NCI-H526 treated with DMSO at 0.1 percent for 48 hours (cell line): ENCODE measurements around the gene A3GALT2.
A peak's percentile ranks its signal among the peaks of the same experiment; 100 is the strongest.

Experiments used
- DNase-seq: peaks from one replicate; lab custom pipeline; 2025; lab: John Stamatoyannopoulos, UW

Gene A3GALT2

DNA sequence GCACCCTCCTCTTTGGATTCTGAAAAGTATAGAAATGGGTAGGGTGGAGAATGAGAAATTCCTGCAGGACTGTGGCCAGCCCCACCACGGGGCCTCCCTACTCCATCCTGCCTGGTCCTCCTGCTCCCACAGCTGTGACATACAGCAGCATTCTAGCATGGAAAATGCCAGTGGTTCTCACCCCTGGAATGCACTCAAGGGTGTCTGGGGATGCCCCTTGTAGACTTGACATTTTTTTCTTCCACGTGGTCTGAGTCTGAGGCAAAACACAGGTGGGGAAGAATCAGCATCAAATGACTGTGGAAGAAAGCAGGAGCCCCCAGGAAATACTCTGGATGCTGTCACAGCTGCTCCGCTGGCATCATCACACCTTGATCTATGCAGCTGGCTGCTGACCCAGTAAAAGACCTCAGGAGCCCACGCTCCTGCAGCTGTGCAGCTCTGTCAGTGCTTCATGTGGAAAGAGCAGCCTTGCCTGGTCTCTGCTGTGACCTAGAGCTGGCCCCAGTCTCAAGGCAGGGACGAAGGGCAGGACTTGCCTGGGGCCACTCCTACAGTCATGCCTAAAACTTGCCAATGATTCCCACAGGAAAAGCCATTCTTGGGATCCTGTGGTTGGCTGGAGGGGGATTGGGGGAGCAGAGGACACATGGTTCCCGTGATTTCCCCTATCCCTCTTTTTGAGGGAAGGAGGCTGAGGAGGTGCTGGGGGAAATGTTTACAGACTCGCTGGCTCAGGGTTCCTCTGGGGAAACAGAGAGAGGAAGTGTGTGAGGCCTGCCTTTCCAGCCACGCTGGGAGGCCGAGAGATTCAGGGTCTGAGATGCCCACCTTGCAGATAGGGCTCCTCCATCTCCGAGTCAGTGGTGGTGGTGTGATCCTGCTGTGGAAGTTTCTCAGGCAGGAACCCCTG lies 10.8 kb upstream of the A3GALT2 start:
- no peak for DNase-seq

DNA sequence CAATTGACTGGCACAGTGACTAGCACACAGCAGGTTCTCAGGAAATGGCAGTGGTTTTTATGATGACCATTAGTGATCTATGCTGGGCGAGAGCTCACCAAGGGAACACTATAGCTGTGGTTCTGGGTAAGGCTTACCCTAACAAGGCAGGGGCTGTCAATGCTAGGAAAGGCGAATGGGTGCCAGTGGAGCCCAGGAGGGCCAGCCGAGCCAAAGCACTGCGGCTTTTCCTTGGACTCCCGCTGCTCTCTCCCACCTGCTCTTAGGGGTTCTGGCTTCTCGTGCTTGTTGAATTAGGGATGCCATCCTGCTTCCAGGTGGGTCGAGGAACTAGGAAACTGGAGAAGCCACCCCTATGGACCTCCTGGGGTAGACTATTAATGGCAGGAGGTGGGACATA lies 10.0 kb upstream of the A3GALT2 start:
- DNase-seq = no peak

DNA sequence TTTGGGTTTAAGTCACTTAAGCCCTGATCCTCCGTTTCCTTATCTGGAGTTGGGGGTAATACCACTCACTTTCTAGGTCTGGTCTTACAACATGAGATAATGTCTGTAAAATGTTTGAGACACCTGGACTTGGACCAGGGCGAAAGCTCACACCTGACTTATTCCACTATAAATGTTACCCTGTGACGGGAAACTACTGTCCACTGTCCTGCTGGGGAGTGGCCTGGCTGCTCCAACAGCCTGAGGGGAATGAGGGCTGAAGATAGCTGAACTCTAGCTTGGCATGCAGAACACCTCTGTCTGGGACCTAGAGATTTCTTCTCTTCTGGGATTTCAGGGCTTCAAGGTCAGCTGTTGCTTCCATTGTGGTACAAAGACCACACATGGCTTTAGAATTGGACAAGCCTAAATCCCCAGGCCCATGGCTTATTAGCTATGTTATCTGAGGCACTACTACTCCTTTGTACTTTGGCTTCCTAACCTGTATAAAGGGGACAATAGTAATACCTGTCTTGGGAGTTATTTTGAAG lies 9.5 kb upstream of the A3GALT2 start:
- DNase-seq = no peak

DNA sequence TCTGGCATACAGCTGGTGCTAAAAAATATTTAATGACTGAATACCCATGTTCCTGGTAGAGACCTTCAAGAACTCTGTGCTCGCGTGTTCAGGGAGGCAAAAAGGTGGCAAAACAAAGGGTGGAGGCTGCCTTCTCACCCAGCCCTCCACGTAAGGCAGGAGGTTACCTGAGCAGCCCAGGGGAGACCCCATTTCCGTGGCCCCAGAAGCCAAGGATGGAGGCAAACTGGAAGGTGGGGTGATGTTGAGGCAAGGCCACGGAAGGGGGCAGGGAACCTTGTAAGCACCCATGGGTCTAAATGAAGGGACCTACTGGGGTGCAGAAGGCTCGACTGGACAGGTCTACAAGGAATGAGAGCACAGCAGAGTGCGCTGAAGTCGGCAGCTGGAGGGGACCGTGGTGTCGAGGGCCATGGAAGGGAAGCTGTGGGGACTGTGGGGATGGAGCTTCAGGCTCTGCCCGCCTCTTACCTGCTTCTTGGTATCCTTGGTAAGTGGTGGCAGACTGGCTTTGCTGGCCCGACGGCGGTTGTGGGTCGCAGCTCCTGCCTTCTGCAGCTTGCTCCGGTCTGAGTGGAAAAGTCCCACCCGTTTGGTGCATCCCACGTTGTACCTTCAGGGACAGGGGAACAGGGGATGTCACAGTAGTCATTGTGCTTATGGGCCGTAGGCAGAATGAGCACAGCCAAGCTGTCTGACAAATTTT lies 8.9 kb upstream of the A3GALT2 start:
- DNase-seq = no peak

DNA sequence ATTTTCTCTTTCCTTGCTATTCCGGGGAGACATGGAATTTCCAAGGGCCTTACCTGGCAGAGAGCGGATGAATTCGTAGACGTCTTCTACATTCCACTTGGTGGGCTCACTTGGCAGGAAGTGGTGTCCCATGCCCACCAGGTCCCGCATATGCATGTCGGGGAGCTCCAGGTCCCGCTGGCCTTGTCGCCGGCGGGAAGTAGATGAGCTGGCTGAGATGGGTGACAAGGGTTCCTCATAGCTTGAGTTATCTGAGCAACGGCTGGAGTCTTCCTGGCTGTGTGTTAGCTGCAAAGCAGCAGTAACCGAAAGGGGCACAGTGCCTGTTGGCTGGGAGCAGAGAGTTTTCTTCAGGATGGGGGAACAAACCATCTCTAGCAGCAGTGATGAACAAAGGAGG lies 7.9 kb upstream of the A3GALT2 start:
- no peak for DNase-seq

DNA sequence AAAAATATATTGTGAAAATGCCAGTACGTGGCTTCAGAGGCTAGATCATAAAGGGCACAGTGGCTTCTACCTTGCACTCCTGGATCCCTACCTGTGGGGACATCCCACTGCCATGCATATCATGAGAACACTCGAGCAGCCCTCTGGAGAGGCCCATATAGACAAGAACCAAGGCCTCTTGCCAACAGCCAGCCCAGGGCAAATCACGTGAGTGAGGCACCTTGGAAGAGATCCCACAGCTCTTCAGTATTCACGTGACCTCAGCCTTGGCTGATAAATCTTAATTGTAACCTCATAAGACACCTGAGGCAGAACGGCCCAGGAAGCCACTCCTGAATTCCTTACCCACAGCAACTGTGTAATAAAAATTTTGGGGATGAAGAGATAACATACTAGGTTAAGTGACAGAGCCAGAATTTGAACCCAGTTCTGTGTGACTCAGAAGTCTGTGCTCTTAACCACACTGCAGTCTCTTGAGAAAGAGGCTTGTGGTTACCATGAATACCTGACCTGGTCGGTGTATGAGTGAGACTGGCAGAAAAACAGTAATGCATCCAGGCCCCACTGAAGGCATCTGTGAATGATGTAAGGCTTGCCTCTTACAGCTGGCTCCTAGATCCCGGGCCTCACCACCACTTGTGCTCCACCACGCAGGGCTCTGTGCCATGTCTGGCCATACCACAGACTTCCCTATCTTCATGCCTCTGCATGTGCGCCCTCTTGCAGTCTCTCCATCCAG lies 6.9 kb upstream of the A3GALT2 start:
- no peak for DNase-seq

DNA sequence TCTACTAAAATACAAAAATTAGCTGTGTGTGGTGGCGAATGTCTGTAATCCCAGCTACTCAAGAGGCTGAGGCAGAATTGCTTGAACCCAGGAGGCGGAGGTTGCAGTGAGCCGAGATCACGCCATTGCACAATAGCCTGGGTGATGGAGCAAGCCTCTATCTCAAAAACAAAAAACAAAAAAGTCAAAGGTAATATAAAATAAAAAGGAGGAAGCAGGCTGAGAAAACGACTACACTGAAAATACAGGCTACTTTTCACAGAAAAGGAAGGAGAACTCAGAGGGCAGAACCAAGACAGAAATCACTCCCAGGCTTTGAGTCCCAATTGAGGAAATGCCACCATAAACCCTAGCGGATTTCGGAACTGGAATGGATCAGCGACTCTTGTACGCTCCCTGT lies 5.9 kb upstream of the A3GALT2 start:
- DNase-seq = no peak

DNA sequence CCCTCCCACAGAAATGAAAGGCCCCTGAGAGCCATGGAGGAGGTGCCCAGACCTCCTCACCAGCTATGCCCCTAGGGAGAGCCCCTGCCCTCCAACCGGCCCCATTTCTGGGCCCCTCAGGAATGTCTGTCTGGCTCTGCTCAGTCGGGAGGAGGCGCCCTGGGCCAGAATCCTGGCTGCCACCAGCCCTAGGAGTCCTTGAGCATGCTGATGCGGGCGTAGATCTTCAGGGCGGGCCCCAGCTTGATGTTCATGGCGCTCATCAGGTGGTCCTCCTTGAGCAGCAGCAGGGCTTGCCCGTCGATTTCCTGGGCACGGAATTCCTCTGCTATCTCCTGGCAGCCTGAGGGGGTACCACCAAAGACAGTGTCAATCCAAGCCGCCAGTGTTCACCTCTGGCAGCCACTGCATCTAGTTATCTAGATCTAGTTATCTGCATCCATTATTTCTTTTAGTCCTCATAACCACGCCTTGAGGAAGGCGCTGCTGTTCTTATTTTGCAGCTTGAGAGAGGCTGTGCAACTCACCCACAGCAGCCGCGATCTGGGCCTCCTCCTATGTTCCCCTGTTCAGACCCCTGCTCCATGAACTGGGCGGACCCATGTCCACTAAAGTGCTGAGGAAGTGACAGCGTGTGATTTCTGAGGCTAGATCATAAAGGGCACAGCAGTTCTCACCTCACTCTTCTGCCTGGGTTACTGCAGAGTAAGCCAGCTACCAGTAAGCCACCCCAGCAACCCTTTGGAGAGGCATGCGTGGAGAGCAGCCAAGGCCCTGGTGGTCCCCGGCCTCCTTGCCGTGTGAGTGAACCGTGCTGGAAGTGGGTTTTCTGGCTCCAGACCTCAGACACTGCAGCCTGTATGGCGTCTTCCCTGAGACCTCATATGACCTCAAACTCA lies 4.0 kb upstream of the A3GALT2 start:
- no peak for DNase-seq

DNA sequence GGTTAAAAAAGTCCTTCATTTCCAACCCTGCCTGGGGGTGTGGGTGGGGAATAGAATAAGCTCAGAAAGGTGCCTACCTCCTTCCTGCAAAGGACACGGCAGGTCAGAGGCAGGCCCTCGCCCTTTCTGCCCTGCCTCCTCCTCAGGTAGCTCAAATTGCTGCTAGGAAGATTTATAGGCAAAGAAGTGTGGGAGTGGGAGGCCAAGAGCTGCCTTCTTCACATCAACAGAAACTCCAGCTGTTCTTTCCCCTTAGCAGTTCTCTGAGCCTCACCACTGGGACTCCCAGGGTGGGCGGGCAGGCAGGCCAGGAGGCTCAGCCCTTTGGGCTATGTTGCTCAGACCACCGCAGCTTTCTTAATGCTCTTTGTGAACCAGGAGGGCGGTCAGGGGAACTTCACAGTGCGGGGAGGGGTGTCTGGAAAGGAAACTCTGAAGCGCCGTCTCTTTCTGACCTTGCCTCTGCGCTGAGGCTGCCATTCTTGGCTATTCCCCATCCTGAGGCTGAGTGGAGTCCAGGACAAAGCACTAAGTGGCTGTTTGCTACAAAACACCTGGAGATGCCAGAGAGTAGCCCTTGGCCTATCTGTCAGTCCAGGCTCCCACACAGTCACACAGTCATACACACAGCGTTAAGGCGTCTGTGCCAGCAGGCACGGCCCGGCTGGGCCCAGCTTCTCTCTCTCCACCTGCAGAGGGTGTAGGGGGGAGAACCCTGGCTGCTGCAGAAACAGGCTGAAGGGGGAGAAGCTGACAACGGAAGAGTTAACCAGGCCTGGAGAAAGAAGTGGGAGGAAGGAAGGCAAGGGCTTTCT lies 3.0 kb upstream of the A3GALT2 start:
- no peak for DNase-seq

DNA sequence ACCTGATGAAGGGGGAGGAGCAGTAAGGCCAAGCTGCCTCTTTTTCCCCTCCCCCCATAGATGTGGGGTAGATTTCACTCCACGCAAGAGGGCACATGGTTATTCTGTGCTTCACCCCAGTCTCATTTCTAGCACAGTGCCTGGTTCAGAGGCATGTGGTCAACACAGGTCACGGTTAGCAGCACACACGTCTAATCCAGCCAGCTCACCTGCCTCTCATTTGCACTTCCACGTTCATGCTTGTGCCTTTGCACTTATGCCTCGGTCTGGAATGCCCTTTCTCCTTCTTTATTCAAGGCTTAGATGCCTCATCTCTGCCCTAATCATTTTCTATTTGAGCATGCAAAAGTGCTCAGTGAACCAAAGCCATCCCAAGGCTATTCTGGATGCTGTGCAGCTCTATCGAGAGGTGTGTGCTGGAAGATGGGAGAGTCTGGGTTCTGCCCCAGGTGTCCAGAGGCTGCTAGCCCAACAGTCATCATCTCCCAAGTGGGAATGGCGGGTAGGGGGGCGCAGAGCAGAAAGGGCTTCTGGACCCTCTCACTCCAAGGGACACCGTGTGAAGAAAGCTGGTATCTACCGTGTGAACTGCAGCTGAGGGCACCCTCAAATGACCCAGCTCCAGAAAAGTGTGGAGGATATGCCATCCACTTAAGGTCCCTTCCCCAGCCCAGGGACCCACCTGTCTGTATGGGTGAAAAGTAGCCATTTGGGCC lies 2.1 kb upstream of the A3GALT2 start:
- DNase-seq = peak; percentile 97

DNA sequence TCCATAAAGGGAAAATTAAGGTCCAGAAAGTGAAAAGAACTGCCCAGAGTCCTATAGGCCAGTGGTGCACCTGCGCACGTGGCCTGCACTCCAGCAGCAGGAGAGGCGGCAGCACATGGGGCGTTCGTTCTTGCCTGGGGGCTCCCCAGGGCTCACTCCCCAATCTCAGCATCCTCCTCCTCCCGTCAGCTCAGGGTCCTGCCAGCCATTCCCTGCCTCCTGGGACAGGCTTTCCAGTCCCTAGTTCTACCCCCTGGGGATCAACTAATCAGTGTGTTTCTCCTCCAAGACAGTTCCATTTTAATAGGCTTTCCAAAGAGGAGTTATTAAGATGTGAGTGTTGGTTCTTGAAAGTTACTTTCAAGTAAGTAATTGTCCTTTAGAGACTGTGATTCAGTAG lies 1.2 kb upstream of the A3GALT2 start:
- DNase-seq = no peak

DNA sequence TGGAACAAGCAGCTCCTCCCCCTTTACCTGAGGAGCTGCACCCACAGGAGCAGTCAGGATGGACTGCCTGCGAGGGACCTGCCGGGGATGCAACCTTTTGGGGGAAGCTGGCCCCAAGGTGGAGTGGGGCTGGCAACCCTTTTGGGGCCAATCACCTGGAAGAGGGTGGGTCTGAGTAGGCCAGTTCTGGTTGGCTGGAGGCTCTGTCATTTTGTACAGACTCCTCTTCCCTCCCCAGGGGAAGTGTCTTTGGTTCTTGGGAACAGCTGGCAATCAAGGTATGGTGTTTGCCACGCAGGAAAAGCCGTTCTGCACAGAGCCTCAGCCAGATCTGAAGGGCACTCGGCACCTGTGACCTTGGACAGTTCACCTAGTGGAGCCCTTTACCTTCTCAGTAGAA lies 280 bp upstream of the A3GALT2 start:
- no peak for DNase-seq

DNA sequence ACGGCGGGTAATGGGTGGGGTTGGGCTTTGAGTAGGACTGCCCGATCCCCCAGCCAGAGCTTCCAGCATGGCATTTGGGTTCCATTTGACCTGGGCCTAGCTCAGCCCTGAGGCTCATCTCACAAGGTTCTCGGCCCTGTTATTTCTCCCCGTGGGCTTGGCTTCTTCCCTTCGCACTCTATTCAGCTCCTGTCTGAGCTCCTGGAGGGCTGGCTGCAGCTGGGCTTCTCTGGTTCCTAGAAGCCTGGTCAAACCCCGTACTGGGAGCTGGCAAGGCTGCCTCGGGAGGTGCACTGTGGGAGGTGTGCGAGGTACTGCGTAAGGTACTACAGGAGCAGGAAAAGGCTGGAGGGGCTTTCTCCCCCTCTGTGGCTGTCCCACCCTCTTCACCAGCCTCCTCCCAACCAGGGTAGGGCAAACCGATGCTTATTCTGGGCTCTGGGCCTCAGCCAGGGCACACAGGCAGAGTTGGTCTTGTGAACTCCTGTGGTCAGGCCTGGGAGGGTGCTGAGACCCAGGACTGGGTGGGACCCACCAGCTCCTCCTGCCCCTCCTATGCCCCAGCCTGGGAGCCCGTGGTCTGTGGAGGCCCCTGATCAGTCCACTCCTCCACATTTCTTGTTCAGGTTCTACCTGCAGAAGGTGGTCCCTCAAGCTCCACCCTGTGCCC lies 814 bp downstream of the A3GALT2 start:
- no peak for DNase-seq

DNA sequence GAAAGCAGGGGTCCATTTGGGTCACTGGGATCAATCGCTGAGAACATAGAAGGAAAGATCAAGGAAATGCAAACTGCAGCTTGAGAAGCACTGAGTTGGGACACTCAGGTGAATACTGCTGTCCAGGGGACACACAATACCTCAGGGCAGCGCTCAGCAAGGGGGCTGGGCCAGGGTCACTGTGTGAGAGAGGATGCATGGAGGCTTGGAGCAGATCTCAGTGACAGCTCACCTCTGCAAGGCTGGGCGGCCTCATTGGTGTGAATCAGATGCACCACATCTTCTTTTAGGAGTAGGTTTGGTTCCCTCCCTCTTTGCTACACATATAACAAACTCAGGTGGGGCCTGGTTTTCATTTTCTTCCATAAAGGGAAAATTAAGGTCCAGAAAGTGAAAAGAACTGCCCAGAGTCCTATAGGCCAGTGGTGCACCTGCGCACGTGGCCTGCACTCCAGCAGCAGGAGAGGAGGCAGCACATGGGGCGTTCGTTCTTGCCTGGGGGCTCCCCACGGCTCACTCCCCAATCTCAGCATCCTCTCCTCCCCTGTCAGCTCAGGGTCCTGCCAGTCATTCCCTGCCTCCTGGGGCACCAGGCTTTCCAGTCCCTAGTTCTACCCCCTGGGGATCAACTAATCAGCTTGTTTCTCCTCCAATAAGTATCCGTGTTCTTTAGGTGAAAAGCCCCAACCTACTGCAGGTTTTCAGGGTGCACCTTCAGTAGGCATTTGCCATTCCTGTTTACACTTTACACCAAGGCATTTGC lies 1.5 kb downstream of the A3GALT2 start:
- DNase-seq = no peak

DNA sequence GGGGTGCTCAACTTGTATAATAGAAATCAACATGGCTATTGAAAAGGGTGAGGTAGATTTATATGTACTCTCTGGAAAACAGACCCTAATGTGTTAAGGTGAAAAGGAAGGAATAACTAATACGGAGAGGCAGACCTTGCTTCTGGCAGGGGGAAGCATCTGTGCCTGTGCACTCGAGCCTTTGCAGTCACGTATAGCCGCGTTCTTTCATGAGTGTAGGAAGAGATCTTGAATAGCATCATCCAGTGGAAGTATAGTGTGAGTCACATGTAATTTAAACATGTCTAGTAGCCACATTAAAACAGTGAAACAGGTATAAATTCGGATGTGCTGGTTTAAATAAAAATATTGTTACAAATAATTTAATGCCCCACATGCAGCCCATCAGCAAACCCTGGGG lies 3.0 kb downstream of the A3GALT2 start:
- no peak for DNase-seq

DNA sequence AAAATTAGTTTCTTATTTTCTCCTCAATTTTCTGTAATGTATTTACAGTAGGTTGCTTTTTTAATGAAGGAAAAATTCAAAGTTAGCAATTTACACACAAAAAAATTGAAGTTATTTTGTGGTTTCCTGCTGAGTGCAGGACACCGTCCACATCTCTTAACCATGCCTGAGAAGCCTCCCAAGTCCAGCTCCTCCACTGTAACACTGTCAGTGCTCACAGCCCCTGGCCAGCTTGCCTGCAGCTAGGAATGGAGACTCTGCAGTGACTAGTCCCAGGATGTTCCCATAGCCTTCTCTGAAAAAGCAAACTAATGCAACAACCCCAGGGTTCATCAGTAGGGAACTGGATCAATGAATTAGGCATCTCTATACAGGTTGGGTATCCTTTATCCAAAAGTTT lies 3.5 kb downstream of the A3GALT2 start:
- no peak for DNase-seq

DNA sequence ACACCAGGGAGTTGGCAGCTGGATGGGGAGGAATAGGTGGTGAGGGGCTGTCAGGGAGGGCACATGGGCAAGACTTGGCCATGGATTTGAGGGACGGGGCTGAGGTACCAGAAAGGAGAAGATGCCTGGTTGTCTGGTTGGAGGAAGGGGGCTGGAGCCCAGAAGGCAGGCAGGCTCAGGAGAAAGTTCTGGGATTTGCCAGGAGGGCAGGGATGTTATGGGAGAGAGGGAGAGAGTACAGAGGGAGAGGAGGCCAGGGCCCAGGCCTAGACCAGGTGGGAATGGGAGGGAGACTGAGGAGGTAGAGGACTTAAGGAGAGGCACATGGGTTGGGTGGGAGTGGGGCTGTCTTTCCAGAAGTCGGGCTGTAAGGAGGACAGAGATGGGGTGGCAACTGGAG lies 4.3 kb downstream of the A3GALT2 start:
- no peak for DNase-seq

DNA sequence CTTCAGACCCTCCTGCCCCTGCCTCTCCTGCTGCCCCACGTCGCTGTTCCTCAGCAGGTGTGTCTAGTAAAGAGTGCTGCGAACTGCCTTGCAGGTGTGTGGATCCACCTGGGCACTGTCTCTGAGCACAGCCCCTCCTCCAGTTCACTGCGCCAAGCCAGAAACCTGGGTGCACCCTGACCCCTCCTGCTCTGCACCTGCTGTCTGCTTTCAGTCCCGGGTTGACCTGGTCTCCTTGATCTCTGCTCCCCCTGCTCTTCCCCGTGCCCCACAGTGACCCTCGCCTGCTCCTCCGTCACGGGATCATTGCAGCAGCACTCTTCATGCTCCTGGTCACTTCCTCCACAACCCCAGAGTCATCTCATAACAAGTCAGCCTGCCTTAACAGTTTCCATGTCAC lies 6.5 kb downstream of the A3GALT2 start:
- peak; percentile 96 for DNase-seq

DNA sequence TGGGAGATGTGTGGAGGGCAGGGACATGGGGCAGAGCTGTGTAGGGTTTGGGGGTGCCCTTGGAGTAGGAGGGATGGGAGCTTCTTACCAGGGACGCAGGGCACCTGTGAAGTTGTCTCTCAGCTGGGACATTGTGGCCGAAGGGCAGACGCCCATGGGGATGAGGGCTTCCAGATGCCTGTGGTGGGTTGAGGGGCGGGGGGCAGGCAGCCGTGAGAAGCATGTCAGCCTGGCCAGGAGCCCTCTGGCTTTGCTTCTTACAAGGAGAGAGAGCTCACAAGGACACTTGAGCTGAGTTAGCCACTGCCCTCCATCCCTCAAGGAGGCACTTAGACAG lies 8.5 kb downstream of the A3GALT2 start:
- no peak for DNase-seq
